Keratinocyte (primary cell): ENCODE data around the gene CENPF.

Experiments used
- EZH2 ChIP-seq: IDR thresholded peaks from one replicate; pipeline ENCODE4 v1.6.1; 2012; ENCODE audit warnings: inconsistent platforms, mild to moderate bottlenecking, low read length, moderate library complexity
- TF ChIP-seq, protein P1 (sequence below), 3 experiments: IDR thresholded peaks in 1 of 3; conservative IDR thresholded peaks in 1 of 3; optimal IDR thresholded peaks in 1 of 3; 2 replicates in 2 of 3; 3 replicates in 1 of 3; pipeline versions ENCODE3 to v1.5.1; 2011; ENCODE audit warnings: low read length in 3 of 3, mild to moderate bottlenecking in 3 of 3, moderate library complexity in 2 of 3, control low read depth in 1 of 3, inconsistent platforms in 1 of 3; ENCODE audit not compliant: insufficient read depth in 2 of 3; ENCODE audit errors: extremely low read depth in 1 of 3

DNA sequence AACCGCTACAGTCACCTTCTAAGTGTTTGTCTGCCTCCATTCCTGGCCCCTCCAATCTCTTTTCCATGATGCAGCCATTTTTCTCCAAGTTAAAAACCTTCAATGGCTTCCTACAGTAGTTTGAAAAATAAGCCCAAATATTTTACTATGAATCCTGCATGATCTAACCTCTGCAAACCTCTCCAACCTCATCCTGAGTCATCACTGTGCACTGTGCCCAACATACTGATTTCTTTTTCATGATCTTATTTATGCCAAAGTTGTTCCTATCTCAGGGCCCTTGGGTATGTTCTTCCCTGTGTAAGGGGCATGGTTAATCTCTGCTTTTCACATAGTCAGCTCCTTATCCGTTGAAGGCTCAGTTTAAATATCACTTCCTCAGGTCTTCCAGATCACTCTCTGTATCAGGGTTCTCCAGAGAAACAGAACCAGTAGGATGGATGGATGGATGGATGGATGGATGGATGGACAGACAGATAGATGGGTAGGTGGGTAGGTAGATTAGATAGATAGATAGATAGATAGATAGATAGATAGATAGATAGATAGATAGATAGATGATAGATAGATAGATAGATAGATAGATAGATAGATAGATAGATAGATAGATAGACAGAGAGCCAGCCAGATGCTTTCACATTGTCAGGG lies 33.5 kb upstream of the CENPF start:
- TF ChIP-seq, protein P1, sequence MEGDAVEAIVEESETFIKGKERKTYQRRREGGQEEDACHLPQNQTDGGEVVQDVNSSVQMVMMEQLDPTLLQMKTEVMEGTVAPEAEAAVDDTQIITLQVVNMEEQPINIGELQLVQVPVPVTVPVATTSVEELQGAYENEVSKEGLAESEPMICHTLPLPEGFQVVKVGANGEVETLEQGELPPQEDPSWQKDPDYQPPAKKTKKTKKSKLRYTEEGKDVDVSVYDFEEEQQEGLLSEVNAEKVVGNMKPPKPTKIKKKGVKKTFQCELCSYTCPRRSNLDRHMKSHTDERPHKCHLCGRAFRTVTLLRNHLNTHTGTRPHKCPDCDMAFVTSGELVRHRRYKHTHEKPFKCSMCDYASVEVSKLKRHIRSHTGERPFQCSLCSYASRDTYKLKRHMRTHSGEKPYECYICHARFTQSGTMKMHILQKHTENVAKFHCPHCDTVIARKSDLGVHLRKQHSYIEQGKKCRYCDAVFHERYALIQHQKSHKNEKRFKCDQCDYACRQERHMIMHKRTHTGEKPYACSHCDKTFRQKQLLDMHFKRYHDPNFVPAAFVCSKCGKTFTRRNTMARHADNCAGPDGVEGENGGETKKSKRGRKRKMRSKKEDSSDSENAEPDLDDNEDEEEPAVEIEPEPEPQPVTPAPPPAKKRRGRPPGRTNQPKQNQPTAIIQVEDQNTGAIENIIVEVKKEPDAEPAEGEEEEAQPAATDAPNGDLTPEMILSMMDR (optimal IDR thresholded peaks at IDR 0.05 in 1 of 3, IDR thresholded peaks at IDR 0.05 in 1 of 3, conservative IDR thresholded peaks at IDR 0.05 in 1 of 3; ENCODE audit: extremely low read depth in 1 of 3, insufficient read depth in 2 of 3, low read length in 3 of 3): no peak
- no peak for TF ChIP-seq EZH2
